ENCODE measurements around the gene FSD1L. TPM values are rescaled to one million over a fixed set of nuclear protein-coding genes. Genes with fewer than 3 reads are reported as not detected.

FSD1L gene
- total and polyA plus RNA-seq, 2 of the 13 experiments (the other 11 are each of a cell fraction or from before 2014, with no cell fraction given), result 4.1 to 5.1 TPM

- no peak for TF ChIP-seq HDAC6 (IDR thresholded peaks at IDR 0.05; ENCODE audit: low read depth, low read length)
- TF ChIP-seq ZNF747 (CRISPR knock-in tag; IDR thresholded peaks at IDR 0.05; ENCODE audit: borderline replicate concordance), result no peak
- no peak for TF ChIP-seq MATR3 (CRISPR knock-in tag; IDR thresholded peaks at IDR 0.05)
- no peak for TF ChIP-seq MAFK (conservative IDR thresholded peaks at IDR 0.05 in 1 of 2, IDR thresholded peaks at IDR 0.05 in 1 of 2; ENCODE audit: low read length in 2 of 2)
- TF ChIP-seq DPF2 (CRISPR knock-in tag; IDR thresholded peaks at IDR 0.05; ENCODE audit: borderline replicate concordance, low read depth), result peak; percentile 90
- TF ChIP-seq ZNF678 (CRISPR knock-in tag; IDR thresholded peaks at IDR 0.05), result no peak
- 0 out of 2 replicates have a peak, but pooled peaks have one; percentile 25 for TF ChIP-seq NCOA5 (CRISPR knock-in tag; IDR thresholded peaks at IDR 0.05)
- TF ChIP-seq ZNF30 (CRISPR knock-in tag; IDR thresholded peaks at IDR 0.05), result no peak
- TF ChIP-seq ZNF639 (CRISPR knock-in tag; conservative IDR thresholded peaks at IDR 0.05), result no peak
- TF ChIP-seq ZNF878 (CRISPR knock-in tag; IDR thresholded peaks at IDR 0.05), result 0 out of 2 replicates have a peak, but pooled peaks have one; percentile 49
- TF ChIP-seq JUND (CRISPR knock-in tag; IDR thresholded peaks at IDR 0.05), result no peak
- TF ChIP-seq FOXO4 (CRISPR knock-in tag; conservative IDR thresholded peaks at IDR 0.05), result no peak
- TF ChIP-seq ZNF629 (CRISPR knock-in tag; conservative IDR thresholded peaks at IDR 0.05), result no peak
- no peak for TF ChIP-seq ZBTB1 (CRISPR knock-in tag; IDR thresholded peaks at IDR 0.05; ENCODE audit: borderline replicate concordance)
- TF ChIP-seq XRCC5 (optimal IDR thresholded peaks at IDR 0.05; ENCODE audit: low read length), result peak; percentile 63
- no peak for TF ChIP-seq ZNF274 (CRISPR knock-in tag; IDR thresholded peaks at IDR 0.05)
- no peak for TF ChIP-seq ZNF296 (CRISPR knock-in tag; conservative IDR thresholded peaks at IDR 0.05)
- no peak for TF ChIP-seq MXD4 (CRISPR knock-in tag; IDR thresholded peaks at IDR 0.05)
- TF ChIP-seq, protein P1, sequence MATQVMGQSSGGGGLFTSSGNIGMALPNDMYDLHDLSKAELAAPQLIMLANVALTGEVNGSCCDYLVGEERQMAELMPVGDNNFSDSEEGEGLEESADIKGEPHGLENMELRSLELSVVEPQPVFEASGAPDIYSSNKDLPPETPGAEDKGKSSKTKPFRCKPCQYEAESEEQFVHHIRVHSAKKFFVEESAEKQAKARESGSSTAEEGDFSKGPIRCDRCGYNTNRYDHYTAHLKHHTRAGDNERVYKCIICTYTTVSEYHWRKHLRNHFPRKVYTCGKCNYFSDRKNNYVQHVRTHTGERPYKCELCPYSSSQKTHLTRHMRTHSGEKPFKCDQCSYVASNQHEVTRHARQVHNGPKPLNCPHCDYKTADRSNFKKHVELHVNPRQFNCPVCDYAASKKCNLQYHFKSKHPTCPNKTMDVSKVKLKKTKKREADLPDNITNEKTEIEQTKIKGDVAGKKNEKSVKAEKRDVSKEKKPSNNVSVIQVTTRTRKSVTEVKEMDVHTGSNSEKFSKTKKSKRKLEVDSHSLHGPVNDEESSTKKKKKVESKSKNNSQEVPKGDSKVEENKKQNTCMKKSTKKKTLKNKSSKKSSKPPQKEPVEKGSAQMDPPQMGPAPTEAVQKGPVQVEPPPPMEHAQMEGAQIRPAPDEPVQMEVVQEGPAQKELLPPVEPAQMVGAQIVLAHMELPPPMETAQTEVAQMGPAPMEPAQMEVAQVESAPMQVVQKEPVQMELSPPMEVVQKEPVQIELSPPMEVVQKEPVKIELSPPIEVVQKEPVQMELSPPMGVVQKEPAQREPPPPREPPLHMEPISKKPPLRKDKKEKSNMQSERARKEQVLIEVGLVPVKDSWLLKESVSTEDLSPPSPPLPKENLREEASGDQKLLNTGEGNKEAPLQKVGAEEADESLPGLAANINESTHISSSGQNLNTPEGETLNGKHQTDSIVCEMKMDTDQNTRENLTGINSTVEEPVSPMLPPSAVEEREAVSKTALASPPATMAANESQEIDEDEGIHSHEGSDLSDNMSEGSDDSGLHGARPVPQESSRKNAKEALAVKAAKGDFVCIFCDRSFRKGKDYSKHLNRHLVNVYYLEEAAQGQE (IDR thresholded peaks at IDR 0.05; ENCODE audit: borderline replicate concordance in 1 of 2, low read depth in 1 of 2, low read length in 2 of 2), result peak in 1 of 2 experiments; percentile 40; a peak in 1 of 4 replicates
- TF ChIP-seq, protein P2, sequence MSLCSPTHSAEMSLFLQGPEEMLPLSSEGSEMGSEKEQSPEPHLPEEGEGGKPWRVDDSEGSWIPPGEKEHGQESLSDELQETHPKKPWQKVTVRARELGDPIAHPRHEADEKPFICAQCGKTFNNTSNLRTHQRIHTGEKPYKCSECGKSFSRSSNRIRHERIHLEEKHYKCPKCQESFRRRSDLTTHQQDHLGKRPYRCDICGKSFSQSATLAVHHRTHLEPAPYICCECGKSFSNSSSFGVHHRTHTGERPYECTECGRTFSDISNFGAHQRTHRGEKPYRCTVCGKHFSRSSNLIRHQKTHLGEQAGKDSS (CRISPR knock-in tag; IDR thresholded peaks at IDR 0.05; ENCODE audit: borderline replicate concordance, low read depth), result no peak
Observed at GRCh38 chr9:105418588-105419500, 29.0 kb upstream of the FSD1L start (continued).

Measured in HepG2 (cell line).